HG03354 (cell line): ENCODE measurements around the gene EML3.
"Not testable (repeated sequence)": the region's sequence is repeated elsewhere in the genome, so short reads cannot be mapped to it uniquely, and the experiment has no call there.

Experiments
- ATAC-seq: cut with Tn5 transposase; IDR thresholded peaks from one replicate; pipeline ENCODE4 v1.9.1; 2021; ENCODE audit warnings: mild to moderate bottlenecking; ENCODE audit not compliant: unreplicated experiment, poor library complexity, severe bottlenecking

EML3 gene

DNA sequence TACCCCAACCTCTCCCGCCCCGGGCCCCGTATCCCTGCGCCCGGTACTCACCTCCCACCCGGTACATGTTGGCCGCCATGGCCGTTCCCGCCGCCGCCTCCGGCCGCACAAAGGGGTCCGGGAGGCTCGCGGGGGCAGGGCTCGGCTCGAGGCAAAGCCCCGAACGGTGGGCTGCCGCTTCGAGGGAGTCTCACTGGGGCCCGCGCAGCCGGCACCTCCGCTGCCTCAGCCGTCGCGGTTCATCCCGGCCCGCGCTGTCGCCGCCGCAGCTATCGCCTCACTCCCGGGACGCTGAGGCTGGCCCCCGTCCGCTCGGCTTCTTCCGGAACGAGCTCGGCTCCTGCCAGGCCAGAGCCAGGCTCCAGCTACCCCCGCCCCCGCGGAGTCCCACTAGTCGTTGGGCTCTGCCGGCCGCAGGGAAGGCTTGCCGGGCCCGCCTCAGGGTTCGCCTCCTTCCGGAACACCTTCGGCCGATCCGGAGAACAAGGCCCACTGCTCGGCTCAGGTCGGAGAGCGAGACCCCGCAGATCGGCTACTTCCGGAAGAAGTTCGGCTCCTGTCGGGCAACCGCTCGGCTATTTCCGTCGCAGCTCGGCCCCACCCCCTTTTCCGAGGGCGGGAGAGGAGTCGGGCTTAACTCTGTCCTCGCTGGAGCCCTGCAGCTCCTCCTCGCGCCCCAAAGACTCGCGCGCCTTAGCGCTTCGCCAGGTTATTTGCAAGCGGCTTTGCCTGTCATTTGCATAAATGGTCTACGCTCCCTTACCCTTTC, 11.0 kb downstream of the EML3 start, which contains the start of gene MTA2:
Gene MTA2, minus strand, starts transcription at position 494 of the 769 bp plus-strand sequence. Its CDS starts 415 bp downstream, at position 79.
- ATAC-seq = peak; percentile 79

DNA sequence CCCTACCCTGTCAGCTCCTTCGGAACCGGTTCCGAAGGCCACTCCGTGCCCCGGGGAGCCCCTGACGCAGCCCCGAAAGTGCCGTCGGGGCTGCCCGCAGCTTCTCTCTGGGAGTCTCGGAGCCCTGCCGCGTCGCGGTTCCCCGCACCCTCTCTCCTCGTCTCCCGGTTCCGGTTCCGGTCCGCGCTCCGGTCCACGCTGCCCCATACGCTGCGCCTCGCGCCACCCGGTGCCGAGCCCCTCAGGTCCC, 11.5 kb downstream of the EML3 start:
- no peak for ATAC-seq

DNA sequence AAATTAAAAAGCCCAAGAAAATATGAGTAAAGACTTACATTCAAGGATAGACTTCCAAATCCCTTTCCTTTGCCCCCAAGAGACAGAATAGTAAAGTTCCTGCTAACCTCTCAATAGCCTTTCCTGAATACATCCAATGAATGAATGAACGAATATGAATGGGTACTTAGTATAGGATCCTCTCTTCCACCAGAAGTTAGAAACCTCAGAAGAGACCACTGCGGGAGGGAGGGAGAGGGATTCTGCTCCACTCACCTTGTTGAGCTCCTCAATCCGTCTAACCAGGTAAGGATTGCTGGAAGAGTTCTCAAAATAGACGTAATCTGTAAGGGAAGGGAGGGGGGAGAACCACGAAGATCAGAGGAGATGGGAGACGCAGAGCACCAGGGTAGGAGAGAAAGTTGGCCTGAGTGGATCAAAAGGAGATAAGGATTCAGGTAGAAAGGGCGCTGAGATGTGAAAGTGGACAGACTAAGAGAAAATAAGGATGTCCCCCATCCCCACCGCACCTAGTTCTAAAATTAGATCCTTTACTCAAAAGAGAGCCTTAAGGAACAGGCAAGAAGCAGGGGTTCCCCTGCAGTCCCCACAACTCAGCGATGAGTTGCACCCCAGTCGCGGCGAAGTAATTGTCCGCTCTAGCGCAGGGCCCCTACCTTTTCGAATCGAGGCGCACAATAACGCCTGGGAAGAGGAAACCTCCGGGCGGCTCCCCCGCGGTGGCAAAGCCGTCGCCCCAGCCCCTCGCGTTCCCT, 12.0 kb downstream of the EML3 start:
- no peak for ATAC-seq

DNA sequence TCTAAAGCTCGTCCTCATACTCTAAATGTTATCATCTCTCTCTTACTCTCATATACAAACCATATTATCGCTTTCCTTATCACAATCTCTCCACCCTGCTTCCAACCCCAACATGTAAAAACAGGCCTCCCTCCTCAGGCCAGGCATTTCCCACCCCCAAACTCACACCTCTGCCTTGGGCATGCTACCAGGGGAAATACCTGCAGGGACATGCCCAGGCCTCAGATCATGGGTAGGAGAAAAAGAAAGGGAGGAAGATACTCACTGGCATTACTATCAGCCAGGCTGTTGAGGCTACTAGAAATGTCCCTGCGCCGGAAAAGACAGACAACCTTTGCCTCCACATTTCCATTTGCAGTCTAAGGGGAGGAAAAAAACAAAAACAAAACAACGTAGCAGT, 12.7 kb downstream of the EML3 start:
- ATAC-seq = no peak

DNA sequence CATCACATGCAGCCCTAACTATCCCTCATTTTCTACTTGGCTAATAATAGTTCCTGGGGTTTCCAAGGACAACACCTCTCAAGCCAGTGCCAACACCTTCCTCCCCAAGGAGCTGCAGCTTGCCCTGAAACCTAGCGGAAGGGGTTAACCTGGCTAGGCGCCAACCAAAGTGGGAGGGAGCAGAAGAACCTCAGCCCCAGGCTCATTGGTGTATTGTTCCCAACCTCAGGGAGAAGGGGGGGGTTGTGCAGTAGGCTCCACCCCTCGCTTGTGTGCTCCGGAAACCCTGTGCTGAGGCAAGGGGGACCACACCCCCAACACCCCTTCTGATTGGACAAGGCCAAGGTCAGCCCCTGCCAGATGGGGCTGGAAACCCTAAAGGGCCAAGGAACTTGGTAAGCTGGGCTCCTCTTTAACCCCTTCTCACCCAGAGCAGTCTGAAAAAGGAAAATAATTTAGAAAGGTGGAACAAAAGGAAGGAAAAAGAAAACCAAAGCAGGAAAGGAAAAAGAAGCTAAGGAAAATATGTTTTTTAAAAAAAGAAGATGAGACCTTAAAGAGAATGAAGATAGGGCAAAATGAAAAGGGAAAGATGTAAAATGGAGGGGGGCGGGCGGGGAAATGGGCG, 13.4 kb downstream of the EML3 start:
- peak; percentile 49 for ATAC-seq

DNA sequence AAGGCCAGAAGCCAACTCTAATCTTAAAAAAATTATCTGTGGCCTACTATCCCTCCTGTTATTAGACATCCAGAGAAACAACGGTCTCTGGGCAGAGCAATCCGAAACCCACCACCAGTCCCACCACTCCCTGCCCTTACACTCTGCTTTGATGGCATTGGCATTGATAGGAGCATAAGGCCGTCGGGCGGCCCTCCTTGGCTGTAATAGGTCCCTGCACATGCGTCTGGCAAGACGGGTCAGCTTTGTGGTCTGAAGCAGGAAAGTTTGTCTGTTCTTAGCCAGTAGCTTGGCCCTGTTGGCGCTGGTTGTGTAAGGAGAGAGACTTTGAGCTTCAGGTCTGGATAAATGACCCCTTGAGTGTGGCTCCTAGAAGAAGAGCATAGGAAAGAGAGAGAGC, 17.5 kb downstream of the EML3 start:
- no peak for ATAC-seq

DNA sequence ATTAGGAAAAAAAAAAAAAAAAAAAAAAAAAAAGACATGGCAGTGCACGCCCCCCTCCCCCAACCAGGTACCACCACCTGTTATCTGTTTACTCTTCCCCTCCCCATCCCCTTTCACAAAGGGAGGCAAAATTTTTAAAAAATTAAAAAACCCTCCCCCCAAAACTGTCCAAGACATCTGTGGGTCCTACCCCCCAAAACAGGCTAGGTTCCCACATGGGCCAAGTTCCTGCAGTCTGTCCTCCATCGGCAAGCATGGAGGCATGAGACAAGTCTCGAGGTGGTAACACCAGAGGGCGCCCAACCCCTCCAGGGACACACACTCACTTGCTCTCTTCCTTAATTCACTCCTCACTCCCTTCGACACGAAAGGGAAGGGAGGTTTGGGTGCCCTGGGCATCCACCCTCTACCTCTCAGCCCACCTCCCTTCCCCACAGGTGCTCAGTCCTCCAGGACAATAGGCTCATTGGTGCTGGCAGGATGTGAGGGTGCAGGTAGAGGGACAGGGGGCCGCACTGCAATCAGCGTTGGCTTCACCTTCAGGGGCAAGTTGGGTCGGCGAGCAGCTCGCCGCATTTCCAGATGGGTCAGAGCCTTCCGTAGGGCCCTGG, 19.0 kb downstream of the EML3 start:
- ATAC-seq = no peak

DNA sequence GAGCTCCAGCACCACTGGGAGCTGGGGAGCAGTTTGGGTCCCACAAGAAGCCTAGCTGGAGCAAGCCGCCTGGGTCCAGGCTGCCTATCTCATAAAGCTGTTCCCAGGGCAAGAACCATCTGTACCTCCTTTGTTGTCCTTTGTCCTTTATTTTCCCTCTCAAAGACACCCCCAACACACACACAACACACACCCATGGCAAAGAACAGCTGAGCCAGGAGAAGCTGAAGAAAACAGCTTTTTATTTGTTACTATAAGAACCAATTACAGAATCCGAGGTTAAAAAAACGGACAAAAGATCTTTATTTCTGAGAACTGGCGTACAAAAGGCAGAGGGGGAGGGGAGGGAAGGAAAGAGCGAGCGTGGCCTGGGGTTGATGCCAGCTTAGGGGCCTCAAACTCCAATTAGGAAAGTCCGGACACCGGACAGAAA, 19.6 kb downstream of the EML3 start:
- no peak for ATAC-seq

DNA sequence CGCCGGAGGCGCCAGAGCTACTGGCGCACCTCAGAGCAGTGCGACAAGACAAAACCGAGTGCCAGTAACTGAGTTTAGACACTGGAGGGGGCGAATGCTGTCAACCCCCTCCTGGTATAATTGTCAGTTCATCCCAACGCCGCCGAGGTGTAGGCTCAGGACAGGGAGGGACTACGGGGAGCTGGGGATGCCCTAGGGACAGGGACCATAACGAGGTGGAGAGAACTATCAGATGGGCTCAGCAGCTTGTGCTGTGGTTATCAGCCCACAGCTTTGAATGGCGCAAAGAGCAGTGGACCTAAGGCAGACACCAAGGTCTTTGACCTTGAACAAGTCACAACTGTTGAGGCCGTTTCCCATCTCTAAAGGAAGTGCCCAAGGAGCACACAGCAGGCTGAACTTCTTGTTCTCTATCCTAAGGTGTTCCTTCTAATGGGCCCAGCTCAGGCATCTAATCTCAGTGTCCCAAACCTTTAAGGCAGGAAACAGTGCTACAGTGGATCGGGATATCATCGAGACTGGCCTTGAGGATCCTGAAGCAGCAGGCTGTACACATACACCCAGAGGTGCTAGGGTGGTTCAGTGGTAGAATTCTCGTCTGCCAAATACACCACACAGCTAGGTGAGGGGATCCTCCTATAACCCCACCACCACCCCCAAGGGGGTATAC, 20.3 kb downstream of the EML3 start:
- ATAC-seq = no peak

DNA sequence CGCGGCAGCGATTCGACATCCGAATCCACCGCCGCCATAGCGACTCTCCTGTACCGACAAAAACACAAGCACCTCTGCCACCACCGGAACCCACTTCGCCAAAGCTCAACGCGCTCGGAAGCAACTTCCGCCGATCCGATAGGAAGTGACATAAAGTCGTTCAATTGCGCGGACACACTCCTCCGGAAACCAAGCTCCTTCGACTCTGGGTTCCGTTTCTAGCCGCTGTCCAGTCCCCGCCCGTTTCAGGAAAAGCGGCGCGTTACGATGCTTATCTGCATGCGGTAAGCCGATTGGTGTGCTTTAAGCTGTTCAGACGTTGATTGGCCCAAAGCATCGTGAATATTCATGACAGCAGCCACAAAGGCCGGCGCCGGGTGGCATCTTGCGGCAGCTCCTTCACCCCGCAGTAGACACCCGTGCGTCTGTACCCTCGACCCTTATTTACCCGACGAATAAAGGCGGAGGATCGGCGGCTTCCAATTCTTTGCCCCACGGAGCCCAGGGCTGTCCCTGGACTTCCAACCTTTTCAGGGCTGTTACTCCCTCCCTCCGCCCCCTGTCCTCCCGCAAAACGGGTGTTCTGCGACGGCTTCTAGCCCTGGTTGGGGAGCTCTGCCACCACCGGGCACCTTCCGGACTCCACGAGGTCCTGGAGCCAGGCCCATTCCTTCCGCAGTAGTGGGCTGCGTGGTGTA, 21.0 kb downstream of the EML3 start, which contains the start of gene TUT1:
Gene TUT1, minus strand, starts transcription at position 76 of the 698 bp plus-strand sequence. Its CDS starts 38 bp downstream, at position 38.
- peak; percentile 90 for ATAC-seq

DNA sequence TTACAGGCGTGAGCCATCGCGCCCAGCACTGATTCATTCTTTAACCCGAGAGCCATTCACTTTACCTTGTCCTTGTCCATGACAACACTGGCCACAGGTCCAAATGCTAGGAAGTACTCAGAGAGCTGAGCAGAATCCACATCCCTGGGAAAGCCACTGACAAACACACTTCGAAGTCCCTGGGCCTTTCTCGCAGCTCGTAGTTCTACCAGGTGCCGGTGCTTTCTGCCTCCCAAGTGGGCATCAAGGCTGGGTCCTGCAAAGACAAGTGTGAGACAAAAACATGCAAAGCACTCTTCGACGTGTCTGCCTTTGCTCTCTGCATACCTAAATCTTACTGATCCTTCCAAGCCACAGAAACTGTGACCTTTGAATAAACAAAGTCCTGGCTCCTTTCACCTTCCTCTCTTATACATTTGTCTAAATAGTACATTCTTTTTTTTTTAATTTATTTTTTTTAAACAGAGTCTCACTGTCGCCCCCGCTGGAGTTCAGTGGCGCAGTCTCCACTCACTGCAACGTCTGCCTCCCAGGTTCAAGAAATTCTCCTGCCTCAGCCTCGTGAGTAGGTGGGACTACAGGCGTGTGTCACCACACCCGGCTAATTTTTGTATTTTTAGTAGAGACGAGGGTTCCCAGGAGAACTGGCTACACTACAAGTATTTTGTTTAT, 23.5 kb downstream of the EML3 start:
- no peak for ATAC-seq

DNA sequence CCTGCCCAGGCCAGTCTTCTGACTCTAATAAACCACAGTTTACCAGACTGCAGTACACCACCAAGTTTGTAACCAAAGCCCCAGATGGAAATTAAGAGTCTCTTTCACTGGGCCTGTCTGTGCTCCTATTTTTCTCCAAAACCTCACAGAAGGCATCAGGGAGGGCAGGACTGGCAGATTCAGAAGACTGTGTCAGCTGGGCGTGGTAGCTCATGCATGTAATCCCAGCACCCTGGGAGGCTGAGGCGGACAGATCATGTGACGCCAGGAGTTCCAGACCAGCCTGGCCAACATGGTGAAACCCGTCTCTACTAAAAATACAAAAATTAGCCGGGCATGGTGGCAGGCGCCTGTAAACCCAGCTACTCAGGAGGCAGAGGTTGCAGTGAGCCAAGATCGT, 27.2 kb downstream of the EML3 start:
- not testable (repeated sequence) for ATAC-seq

DNA sequence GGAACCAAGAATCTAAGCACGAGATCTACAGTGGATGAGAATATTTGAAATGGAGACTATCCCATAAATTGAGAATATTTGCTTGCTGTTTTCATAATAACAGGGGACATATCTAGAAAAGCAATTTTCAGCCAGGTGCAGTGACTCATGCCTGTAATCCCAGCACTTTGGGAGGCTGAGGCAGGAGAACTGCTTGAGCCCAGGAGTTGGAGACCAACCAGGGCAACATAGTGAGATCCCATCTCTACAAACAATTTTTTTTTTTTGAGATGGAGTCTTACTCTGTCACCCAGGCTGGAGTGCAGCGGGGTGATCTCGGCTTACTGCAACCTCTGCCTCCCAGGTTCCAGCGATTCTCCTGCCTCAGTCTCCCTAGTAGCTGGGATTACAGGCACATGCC, 30.8 kb downstream of the EML3 start:
- not testable (repeated sequence) for ATAC-seq

DNA sequence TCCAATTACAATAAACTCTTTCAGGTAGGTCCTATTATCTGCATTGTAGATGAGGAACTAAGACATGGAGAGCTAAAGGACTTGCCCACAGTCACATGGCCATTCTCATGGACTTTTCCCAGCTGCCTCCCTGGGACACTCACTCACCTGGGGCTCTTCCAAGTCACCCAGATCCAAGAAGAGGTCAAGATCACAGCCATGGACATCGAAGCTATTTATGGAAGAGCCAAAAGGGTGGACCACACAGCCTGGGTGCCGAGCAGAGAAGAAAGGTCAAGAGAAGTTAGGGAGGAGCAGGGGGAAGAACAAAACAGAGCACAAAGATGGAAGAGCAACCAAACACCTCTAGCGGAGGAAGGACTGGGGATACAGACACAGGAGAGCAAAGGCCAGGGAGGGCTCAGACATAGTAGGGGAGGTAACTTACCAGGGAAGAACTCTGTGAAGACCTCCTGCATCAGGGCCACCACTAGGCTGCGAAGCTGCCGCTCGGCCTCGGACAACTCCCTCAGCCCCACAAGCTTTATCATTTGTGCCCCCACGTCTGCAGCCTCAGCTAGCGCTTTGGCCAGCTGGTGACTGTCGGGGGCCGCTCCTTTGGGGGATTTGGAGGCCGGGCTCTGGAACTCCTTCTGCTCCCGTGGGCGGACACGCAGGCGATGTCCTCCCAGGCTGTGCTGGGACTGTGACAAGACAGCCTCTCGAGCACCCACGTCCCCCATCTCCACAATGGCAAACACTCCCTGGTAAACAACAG, 31.4 kb downstream of the EML3 start:
- no peak for ATAC-seq

DNA sequence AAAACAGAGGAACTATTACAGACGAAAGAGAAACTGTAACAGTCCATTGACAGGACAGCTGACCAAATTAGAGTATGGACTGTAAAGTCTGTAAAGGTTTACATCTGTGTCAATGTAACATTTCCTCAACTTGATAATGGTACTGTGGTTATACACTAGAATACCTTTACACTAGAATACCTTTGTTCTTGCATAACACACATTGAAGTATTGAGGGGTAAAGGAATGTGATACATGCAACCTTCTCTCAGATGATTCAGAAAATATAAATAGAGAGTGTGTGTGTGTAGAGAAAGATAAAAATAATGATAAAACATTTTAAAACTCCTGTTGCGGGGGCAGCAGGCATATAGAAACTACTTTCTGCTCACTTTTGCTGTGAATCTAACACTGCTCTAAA, 33.3 kb downstream of the EML3 start:
- ATAC-seq = no peak

DNA sequence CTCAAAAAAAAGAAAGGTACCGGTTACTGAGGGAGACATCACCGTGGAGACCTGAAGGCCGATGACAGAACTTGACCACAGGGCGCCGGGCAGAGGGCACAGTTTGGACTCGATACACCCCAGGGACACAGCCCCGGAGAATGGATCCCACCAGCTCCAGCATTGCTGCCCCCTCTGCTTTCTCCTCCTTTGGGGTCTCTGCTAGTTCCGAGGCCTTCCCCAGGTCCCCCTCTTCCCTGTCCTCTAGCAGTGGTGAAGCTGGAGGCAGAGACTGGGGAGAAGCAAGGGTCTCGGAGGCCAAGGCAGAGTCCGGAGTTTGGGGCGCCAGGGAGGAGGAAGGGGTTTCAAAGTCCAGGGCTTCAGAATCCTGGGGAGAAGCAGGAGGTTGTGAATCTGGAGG, 34.0 kb downstream of the EML3 start:
- no peak for ATAC-seq

DNA sequence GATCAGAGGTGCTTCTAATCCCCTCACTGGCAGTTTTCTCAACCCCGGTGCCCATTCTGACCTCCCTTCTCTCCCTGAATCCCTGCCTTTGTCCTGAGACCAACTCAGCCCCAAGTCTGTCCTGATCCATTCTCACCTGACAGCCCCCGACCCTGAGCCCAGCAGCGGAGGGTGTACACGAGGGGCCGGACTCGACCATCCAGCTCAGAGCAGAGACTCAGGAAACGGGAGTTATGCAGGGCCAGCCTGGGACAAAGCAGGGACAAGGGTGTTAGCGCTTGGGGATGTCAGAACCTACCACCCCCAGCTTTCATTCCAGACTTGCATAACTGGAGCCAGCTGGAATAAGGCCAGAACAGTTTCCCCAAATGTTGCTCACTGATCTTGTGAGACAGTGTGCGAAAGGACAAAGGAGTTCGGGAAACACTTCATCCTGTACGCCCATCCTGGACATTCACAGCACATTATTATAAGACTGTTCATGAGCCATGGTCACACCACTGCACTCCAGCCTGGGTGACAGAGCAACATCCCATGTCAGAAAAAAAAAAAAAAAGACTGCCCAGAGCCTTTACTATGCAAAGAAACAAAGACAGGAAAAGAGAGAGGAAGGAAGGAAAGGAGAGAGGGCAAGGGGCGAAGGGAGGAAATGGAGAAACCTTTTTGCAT, 35.4 kb downstream of the EML3 start:
- ATAC-seq = no peak

DNA sequence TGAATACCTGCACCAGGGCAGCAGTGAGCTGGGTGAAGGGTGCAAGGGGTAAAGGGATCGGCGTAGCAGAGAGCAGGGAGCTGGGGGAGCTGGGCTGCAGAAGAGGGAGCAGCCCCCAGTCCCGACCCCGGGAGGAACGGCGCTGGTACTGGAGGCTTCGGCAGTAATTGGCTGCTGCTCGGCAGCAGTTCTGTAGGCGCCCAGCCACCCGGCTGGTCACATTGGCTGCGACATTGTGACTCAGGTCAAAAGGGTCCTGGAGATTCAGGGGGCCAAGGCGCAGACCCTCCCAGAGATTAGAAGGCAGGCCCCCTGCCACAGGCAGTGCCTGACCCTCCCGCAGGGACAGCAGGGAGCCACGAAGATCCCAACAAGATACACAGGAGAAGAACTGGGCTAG, 36.7 kb downstream of the EML3 start:
- ATAC-seq = no peak
